Stimulated activated CD8-positive, alpha-beta memory T cell treated with anti-CD3 and anti-CD28 coated beads, Interleukin-12 subunit alpha, Interleukin-12 subunit beta, amount 100 ng/mL, for 24 hours (primary cell): ENCODE measurements around the gene TMEM119.
"Not testable (repeated sequence)": the region's sequence is repeated elsewhere in the genome, so short reads cannot be mapped to it uniquely, and the experiment has no call there.

Experiments used
- DNase-seq: peaks from one replicate; pipeline ENCODE4 v3.0.0-alpha.2; 2020; ENCODE audit errors: extremely low read depth

TMEM119 gene

DNA sequence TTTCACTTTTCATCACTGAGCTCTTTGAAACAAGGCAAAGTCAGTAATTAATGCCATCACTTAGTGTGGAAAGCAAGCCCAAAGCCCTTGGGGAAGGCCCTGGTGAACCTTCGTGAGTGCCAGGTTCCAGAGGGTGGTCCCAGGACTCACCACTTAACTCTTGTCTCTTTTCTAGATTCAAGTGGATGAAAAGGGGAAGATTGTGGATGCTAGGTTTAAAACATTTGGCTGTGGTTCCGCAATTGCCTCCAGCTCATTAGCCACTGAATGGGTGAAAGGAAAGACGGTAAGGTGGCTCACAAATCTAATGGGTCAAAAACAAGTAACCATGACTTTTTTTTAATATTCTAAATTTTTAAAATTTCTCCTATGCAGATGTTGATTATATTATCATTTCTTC is 32.7 kb downstream of the TMEM119 start:
- DNase-seq, result no peak

DNA sequence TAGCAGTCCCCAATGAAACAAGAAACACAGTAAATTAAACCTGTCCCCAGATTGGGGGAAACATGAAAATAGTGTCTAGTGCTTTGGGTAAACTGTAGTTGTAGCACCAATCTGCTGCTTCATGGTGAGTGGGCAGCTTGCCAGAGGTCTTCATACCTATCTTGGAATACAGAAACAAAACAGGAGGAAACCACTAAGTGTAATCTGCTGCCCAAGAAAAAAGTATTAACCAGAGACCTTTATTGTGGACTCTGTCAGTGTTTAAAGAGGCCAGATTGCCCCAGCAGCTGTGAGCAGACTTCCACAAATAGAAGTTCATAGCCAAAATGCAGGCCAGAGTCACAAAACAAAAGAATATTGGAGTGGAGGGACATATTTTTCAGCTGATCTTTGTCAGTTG is 33.2 kb downstream of the TMEM119 start:
- no peak for DNase-seq

DNA sequence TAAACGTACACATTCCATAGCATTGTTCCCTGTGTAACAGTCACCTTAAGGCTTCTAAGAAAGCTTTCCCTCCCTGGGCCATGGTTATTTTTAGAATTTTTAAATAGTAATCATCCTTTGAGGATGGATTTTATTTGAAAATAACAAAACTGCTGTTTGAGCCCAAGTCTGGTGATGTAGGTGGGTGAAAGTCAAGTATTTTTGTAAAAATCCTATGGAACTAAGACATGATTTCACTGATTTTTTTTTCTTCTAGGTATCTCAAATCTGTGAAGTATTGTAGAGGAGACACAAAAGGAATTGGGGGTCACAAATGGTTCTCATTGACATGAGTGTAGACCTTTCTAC is 34.1 kb downstream of the TMEM119 start:
- DNase-seq, result no peak

DNA sequence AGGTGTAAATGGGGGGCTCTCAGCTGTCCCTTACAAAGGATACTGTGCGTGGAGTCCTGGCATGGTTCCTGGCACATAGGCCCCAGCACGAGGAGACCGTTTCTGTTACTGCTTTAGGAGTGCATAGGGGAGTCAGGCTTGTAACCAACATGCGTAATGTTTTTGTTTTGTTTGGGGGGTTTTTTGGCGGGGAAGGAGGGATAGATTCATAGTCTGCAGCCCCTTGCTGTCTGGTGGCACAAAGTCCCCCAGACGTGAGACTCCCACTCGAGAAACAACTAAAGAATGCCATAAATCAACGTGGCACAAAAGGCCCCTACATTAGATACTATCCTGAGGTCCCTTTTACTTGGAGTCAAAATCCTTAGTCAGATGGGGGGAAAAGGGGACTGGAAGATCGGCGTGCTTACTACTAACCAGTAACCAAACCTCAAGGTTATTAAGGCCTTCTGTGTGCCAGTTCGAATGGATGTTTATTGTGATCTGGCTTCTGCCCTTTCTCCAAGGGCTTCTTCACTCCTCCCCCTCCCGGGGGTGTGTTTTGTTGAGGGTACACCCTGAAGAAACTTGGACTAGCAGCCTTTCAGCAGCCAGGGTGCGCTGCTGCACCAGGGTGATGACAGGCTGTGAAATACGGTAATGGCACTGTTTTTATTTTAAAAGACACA is 34.6 kb downstream of the TMEM119 start:
- DNase-seq, result peak; percentile 78

DNA sequence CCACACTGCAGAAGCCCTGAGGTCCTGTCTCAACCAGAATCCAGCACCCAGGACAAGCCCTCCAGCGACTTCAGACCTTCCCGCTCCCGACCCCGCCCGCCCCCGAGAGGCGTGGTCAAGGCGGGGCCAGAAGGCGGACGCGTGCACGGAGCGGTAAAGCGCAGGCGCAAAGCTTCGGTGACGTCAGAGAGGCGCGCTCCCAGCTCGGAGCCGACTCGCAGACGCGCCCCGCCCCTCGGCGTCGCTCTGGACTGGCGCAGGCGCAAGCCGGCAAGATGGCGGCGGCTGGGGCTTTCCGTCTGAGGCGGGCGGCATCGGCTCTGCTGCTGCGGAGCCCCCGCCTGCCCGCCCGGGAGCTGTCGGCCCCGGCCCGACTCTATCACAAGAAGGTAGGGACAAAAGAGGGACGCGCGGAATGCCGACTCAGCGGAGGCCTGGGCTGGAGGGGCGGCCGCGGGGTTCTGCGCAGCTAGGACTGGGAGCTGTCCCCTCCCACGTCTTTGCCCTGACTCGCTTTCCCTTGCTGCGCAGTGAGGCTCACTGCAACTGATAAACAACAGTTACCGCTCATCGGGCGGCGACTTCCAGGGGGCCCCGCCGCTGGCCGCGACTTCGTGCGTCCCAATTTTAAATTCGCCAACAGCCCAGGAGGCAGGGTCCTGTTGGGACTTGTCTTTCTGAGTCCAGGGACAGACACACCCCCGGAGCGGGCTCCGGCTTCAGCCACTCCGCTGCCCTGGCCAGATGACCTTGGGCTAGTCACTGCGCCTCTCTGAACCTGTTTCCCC is 35.3 kb downstream of the TMEM119 start, which contains the start of gene ISCU:
TSS of gene ISCU (plus strand) at position 249 of the 788 bp plus-strand sequence. CDS start at position 276, 27 bp downstream.
- peak; percentile 97 for DNase-seq

DNA sequence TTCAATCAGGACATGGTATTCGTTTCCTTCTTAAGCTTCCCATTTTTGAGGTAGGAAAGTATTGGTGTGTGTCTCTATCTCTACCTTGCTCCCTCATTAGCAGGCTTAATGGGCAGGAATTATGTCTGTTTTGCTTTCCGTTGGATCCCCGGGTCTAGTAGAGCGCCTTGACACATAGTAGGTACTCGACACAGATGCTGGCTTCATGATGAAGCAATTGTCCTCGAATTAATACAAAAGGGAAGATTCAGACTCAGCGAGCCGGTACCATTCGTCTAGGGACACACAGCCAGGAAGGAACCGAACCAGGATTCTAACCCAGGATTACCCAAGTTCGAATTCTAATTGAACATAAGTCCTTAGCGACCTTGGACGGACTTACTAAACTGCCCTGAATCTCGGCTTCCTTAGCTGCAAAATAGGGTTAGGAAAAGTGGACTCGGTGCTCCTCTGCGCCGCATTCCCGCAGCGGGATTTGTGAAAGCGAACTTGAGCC is 36.0 kb downstream of the TMEM119 start:
- no peak for DNase-seq

DNA sequence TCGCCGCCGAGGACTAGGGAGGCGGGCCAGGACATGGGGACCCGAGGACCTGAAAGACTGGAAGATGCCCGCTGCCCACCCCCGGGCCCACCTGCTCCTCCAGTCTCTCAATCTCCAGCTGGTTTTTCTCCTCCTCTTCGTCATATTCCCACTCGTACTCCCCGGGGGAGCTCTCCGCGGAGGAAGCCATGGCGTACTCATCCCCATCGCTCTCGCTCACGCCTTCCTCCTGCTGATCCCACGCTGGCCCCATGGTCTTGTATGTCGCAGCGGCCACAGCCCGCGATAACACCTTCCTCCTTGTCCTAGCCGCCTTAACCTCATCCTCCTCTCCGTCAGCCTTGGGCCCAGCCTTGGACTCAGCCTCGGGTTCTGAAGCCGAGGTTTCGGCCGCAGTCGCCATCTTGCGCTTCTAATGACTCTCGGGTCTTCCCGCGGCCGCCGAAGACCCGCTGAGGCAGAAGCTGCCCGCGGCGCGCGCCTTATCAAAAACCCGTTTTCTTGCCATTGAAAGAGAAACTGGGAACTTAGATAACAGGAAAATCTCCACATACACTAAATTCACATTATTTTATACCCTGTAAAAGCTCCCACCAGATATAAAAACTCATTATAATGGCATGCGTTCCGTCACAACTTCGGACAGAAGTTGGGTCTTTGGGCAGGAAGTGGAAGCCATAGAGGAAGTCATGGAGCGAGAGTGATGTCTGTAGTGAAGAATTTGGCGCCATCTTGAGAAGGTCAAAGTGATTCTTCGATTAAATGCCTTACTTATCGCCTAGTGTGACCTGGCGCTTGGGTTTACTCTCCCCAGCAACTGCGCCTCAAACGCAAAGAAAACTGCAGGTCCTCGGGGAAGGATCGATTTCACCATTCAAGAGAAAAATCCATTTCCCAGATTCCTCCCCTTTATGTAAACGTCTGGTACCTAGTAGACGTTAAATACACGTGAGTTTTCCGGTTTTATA is 36.8 kb downstream of the TMEM119 start, which contains the start of gene SART3:
TSS of gene SART3 (minus strand) at position 422 of the 968 bp plus-strand sequence. CDS start at position 403, 19 bp downstream.
- peak; percentile 52 for DNase-seq

DNA sequence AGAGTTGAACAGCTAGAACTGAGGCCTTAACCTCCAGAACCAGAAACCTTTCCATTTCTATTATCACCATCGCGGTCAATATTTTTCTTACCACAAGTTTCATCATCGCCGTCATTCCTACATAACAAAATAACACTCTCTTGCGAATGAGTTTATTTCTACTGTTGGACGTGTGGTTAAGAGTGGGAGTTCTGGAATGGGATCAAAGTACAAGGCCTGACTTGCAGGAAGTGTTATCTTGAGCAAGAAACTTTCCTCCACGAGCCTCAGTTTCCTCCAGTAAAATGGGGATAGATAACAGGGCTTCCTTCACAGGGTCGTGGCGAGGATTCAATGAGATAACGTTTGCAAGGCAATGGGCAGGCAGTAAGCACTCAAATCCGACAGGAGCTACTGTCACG is 37.6 kb downstream of the TMEM119 start:
- no peak for DNase-seq

DNA sequence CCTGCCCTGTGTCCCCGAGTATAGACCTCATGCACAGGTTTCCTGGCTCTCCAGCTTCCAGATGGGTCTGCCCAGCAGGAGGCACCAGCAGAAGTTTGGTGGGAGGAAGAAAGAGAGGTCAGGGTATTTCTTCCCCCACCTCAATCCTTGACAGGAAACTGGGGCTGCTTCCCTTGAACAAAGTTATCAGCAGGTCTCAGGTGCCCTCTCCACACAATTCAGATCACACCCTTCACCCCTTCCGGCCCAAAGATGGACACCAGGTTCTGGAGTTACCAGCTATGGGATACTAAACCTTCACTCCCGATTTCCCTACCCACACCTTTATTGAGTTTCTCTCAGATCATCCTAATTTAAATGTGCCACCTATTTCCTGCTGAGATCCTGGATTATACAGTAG is 38.1 kb downstream of the TMEM119 start:
- no peak for DNase-seq

DNA sequence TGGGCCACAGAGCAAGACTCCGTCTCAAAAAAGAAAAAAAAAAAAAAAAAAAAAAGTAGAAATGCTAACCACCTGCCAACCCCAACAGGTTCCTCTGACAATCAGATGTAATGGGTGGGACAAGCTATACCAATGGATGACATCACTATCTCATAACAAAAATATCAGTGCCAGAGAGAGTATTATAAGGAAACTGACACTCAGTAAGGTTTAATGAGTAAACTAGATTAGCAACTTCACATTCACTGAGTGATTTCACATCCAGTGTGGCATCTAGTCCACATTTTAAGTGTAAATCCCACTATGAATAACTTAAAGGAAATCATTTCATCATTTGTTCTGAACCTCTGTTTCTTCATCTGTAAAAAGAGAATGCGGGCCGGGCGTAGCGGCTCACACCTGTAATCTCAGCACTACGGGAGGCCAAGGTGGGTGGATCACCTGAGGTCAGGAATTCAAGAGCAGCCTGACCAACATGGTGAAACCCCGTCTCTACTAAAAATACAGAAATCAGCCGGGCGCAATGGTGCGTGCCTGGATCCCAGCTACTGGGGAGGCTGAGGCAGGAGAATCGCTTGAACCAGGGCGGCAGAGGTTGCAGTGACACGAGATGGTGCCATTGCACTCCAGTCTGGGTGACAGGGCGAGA is 38.8 kb downstream of the TMEM119 start:
- DNase-seq, result no peak

DNA sequence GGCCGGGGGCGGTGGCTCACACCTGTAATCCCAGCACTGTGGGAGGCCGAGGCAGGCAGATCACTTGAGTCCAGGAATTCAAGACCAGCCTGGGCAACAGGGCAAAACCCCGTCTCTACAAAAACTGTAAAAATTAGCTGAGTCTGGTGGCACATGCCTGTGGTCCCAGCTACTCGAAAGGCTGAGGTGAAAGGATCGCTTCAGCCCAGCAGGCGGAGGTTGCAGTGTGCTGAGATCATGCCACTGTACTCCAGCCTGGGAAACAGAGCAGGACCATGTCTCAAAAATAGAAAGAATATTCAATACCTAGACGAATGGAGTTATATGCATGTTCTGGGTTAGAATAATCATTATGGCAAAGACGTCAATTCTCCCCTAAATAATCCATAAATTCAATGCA is 42.5 kb downstream of the TMEM119 start:
- not testable (repeated sequence) for DNase-seq

DNA sequence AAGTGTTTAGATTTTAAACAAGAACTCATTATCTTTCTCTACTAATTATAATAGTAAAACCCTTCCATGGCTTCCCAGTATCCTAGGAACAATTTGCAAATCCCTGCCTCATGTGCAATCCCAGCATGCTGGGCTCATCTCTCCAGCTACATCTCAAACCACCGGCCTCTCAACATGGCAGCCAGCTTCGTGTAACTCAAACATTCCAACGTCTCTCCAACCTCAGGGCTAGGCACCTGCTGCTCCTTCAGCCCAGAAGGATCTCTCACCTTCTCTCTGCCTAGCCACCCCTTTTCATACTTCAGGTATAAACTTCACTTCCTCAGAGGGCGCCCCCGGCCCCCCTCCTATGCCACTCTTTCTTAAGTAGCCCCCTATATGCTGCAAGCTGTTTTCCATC is 44.1 kb downstream of the TMEM119 start:
- DNase-seq, result no peak

DNA sequence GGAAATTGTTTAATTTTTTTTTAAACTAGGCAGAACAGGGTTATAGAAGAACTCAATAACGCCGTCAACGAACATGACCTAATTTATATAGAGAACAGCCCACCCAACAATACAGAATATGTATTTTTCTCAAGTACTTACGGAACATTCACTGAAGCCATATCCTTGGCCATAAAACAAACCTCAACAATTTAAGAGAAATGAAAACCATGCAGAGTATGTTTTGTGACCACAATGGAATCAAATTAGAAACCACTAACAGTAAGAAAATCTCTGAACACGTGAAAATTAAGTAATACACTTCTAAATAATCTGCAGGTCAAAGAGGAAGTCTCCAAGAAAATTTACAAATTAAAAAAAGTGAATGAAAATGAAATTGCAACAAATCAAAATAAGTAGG is 46.3 kb downstream of the TMEM119 start:
- DNase-seq, result no peak

DNA sequence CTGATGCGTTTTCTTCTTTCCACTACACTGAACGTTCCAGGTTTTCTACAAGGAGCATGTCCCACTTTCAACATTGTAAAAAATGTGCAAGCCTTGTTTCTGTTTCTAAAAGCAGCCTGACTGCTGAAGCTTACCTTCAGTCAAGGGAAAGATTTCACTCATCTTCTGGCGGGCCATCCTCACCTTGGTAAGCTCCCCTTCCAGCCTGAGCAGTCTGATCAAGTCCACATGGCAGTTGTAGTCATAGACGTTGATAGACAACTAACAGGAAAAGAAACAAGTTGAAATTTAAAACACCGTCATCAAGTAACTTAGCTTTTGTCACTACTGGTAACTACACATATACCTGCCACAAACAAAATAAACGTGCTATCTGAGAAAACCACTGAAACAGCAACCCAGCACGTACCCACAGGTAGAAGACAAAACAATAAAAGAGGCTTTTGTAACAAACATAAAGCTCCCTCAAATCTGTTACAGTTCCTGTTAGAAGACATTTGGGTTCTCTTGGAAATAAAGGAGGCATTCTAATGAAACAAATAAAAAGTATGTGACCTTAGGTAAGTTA is 48.8 kb downstream of the TMEM119 start:
- DNase-seq, result no peak

DNA sequence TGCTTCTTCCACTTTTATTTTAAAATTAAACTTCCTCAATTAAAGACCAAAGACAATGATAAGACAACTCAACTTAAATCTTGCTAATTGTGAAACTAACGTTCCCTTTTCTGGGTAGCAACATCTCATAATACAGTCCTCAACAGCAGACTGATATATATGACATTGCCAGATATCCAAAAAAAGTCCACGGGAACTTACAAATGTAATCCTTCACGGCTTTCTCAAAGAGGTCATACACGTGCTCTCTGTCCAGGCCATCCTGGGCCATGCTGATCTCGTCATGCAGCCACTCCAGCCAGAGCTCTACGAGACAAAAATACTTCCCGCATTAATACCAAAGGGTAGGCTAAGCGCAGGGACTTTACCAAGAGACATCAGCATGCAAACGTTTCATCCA is 50.2 kb downstream of the TMEM119 start:
- no peak for DNase-seq

DNA sequence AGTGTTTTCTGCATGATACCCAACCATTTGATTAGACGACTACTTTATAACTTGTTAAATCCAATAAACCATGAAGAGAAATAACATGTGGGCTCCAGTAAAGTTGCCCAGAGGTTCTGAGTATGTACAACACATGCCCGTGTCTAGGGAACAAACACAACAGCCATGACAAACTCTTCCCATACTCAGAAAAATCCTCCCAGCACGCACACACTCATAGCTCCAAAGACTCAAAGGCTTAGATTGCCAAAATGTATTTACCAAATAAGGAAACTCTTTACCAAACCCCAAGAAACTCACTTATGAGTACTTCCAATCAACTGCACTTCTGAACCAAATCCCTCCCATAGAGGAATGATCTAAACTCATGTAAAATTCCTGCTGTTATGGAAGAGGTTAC is 54.2 kb downstream of the TMEM119 start:
- DNase-seq, result no peak

DNA sequence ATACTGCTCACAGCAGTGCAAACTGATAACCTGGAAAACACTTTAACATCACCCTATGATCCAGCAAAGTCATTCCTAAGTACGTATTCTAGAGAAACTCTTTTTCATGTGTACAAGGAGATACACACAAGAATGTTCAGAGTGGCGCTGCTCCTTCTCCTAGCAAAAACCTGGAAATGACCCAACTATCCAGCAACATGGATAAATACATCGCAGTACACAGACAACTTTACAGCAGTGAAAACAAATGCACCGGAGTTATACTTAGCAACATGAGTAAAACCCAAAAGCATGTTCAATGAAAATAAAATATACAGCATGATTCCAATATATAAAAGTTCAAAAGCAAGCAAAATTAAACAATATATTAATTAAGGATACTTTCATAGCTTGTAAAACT is 55.6 kb downstream of the TMEM119 start:
- no peak for DNase-seq
